ENCODE results near the gene GLCCI1. TPM values are rescaled to one million over a fixed set of nuclear protein-coding genes. Genes with fewer than 3 reads are reported as not detected.
A peak's percentile ranks its signal among the peaks of the same experiment; 100 is the strongest.
"Not testable (repeated sequence)": the region's sequence is repeated elsewhere in the genome, so short reads cannot be mapped to it uniquely, and the experiment has no call there.

The GLCCI1 gene
- total RNA-seq, 1 donor from 2014 or later: 4.4 TPM

DNA sequence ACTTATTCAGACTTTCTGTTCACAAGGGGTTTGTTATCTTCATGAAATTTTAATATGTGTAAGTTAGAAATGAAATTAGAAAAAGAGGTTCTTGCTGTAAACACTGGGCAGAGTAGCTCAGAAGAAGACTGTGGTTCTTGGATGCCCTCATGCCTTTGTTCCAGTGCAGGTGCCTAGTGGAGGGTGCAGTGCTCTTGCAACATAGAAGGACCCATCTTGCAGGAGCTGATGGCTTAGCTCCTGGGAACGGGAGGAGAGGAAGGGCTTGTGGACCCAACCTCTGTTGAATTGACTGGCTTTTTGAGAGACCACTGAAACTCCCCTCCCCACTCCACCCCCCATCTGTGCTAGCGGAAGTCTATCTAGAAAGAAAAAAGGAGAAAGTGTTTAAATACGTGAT, 116.8 kb downstream of the GLCCI1 start:
- DNase-seq (ENCODE audit: low spot score) (no peak), ATAC-seq (no peak)

DNA sequence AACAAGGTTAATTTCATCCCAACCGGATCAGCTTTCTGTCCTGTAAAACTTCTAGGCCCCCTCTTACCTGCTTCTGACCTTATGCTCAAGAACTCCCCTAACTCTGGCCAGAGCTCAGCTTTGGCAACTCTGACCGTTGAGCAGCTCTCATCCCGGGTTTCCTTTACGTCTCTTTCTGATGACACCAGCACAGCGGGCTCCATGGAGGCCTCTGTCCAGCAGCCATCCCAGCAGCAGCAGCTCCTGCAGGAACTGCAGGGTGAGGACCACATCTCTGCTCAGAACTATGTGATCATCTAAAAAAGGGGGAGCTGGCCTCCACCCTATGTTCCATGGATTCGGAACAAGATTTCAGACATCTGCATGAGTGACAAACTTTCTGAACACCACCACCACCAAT, 117.6 kb downstream of the GLCCI1 start:
- ATAC-seq (no peak), DNase-seq (ENCODE audit: low spot score) (no peak)

DNA sequence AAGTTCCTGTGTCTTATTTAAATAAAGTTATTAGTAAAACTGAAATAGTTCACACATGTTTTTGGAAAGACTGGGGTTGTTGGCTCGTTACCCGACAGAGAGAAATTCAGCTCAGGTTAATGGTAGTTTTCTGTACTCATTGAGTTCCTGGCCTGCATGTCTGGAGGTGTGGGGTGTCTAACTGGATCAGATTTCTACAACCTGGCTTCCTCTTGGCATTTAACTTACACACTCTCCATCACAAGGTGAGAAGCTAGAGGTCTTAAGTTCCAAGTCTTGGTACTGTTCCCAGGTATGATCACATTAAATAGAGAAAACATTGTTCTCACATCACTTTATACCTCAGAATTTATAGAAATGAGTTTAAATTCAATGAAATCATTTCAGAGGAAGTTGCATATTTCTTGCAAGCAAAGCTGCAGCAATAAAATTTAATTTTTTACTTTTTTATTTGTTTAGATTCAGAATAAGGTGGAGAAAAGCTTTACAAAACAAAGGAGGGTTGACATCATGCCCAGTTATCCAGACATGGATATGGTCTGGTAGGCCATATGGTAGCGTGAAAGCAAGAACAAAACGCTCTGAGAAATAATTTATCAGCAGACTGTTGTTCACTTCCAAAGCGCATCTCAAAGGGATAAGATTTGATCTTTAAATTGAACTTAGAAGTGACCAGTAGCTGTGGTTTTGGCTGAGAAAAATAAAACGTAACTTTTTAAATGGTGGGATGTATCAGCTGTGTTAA, 120.6 kb downstream of the GLCCI1 start:
- DNase-seq (ENCODE audit: low spot score): no peak
- no peak for ATAC-seq

DNA sequence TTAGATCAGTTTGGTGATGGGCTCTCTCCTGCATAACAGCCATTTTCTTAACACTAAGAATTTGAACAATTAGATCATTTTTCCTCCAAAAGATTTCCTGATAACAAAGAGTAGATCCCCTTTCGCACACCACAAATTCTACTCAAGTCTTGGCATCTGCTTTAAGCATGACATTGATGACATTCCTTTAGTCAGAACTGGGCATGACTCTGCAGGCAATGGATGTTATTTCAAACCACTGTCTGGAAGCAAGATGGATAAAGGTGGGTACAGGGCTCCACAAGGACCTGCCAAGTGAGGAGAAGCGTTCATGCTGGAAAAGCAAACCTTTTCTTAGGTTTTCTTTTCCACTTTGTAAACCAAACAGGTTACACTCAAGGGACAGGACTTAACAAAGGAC, 123.5 kb downstream of the GLCCI1 start:
- ATAC-seq (no peak), DNase-seq (ENCODE audit: low spot score) (no peak)

DNA sequence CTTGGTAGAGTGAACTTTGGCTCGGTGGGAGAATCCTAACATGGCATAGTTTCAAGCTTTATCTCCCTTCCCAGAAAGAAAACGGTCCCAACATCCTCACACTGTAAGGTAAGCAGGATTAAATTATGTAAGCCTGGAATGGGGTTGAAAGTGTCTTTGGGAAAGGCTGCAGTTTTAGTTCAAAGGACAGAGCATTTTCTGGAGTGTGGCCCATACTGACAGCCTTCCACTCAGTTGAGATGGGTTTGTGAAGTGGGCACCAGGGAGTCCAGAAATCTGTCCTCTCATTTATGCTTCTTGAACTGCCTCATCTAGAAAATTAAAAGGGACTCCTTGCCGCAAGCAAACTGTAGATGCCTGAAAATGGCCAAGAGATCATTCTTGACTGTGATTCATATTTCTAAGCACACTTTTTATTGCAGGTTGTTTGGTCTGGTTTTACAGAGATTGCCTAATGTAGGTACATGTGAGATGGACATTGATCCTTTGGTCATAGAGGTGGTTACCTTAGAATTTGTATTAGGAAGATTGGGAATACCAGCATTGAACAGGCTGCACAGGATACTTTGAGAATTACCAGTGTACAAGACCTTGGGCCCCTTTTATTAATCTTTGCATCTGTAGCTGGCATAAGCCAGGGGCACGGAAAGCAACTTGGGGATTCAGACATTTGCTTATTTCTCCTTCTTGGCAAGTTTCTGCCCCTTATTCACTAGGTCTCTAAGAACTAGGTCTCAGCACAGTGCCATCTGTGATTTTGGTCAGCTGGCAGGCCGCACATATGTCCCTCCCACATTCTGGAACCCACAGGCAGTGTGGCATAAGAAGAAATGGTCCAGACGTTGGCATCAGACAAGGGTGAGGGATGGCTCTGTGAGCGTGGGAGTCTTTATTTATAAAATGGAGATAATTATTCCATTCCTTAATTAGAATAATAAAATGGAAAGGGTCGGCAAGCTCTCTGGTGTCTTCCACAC, 125.9 kb downstream of the GLCCI1 start:
- ATAC-seq (peak; percentile 94), DNase-seq (ENCODE audit: low spot score) (peak; percentile 63)

DNA sequence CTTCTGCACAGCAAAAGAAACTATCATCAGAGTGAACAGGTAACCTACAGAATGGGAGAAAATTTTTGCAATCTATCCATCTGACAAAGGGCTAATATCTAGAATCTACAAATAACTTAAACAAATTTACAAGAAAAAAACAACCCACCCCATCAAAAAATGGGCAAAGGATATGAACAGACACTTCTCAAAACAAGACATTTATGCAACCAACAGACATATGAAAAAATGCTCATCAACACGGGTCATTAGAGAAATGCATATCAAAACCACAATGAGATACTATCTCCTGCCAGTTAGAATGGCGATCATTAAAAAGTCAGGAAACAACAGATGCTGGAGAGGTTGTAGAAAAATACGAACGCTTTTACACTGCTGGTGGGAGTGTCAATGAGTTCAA, 132.7 kb downstream of the GLCCI1 start:
- DNase-seq (ENCODE audit: low spot score); ATAC-seq: not testable (repeated sequence)

DNA sequence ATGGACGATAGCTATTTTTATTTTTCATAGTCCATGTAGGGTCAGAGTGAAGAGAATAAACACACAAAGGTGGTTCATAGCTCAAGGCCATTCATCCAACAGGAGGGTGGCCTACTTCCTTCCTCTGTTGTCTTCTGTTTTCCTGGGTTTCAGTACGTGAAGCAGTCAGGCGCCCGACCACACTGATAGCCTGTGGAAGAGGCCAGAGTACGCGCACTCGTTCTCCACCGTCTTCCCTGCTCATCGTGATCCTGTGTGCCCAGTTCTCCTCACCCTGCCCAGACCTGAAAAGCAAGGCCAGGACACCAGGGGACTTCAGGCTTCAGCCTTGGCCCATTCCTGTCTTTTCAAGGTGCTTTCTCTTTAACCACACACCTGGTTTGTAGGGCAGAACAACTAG, 134.7 kb downstream of the GLCCI1 start:
- DNase-seq (ENCODE audit: low spot score) (no peak), ATAC-seq (no peak)

DNA sequence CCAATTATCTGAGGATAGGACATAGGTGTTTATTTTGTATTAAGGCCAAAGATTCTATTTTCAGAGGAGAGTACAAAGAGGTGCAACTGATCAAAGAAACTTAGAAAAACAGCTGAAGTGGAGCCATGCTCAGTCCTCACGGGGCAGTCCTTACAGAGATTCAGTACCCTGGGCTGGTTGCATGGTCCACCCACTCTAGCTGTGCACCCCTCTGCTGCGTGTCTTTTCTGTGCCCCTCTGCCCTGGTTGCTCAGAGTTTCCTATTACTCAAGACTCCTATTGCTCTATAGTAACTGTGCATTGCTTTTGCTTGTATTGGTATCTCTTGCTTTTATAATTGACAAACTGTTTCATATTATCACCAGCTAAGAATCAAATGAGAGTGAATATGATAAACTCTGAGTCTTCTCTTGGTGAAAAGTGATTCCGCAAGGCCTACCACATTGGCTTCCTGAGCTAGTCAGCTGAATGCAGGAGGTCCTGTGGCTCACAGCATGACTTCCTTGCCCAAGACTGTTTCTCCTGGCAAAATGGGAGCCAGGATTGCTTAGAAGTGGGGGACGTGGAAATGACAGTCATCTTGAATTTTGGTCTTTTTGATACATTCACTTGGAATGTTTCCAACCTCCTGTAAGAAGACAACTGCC, 137.0 kb downstream of the GLCCI1 start:
- no peak for DNase-seq (ENCODE audit: low spot score)
- no peak for ATAC-seq

DNA sequence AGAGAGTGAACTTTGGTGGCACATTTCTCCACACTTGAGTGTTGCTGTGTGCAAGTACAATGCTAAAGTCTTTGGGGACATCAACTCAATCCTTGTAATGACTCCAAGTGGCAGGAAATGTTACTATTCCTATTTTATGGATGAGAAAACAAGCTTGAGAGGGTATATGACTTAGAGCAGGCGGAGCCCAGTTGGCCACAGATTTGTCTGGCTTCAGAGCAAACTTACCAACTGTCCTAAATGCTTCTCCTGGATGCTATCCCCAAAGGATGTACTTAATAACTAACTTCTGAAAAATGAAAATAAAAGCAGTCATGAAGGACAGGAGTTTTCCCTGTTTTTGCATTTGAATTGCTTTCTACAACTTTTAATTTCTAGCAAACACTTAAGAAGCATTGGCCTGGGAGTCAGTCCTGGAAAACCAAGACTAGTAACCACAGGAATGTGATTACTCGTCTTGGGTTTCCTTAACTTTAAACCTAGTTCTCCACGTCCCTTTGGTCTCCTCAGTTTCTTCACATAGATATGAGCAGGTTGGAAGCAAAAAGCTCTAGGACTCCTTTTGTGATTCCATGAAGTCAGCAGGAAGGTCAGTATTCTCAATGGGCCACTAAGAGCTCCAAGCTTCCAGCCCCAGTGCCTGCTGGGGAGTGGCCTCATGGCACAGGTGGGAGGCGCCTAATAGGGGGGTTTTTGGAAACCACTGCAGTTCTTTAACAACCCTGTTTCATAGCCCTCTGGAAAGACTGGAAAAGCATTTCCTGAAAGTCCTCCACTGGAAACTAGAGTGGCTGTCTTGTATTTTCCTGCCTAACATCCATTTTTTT, 140.8 kb downstream of the GLCCI1 start:
- DNase-seq (ENCODE audit: low spot score) (no peak), ATAC-seq (no peak)

DNA sequence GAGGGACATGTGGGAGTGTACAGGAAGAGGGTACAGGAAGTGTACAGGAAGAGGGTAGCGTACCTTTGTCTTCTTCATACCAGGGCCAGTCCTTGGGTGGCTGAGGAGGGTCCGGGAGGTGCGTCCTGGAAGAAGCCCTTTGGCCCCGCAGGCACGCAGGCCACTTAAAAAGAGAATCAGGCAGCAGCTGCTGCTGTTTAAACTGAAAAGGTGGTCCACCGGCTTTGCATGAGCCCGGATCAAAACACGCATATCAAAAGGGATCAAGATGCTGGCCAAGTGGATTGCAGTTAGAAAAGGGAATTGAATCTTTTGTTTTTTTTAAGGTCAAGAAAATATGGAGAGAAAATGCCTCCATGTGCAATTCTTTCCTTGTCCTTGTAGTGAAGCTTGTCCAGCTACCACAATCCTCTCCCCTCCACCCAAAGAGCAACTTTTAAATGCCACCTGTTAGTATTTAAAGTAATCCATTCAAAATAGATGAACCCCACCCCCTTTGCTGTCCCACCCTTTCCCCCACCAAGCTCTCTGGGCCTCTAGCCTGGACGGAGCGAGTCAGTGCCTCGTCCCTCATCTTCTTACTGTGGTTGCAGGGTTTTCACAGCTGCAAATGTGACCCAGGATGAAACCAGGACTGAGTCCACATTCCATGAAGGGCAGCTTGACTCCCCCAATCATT, 142.8 kb downstream of the GLCCI1 start:
- DNase-seq (ENCODE audit: low spot score) (no peak), ATAC-seq (no peak)

DNA sequence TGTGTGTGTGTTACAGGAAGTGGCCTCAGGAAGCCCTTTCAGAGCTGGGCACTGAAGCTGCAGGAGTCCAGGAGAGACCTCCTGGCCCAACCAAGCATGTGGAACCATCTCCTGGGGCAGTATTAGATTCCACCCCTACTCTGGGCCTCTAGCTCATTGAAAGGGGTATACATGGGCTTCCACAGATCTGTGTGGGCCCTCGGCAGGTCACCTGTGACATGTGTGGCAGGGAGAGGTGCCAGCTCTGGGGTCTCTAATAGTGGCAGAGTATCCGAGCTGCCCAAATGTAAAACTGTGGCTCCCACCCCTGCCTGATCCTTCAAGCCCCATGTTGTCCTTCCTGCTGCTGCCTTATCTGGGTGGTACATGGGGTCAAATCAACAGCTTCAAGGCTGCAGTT, 144.1 kb downstream of the GLCCI1 start:
- no peak for DNase-seq (ENCODE audit: low spot score)
- no peak for ATAC-seq

DNA sequence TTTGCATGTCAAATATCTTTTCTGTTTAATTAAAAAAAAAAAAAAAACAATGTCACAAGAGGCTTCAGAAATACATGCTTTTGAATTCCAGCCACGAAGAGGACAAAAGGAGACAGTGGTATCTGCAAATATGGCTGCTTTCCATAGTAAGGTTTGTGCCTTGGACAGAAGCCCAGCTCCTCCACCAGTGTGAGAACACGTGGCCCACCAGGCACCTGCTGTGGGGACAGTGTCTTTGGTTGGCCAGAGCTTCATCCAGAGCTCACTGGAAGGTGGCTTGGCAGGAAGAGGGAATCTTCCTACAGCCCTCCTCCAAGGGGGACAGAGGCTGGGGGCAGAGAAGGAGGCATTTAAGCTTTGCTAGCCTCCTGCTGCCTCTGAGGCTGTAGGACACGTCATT, 144.6 kb downstream of the GLCCI1 start:
- DNase-seq (ENCODE audit: low spot score) (no peak), ATAC-seq (no peak)

DNA sequence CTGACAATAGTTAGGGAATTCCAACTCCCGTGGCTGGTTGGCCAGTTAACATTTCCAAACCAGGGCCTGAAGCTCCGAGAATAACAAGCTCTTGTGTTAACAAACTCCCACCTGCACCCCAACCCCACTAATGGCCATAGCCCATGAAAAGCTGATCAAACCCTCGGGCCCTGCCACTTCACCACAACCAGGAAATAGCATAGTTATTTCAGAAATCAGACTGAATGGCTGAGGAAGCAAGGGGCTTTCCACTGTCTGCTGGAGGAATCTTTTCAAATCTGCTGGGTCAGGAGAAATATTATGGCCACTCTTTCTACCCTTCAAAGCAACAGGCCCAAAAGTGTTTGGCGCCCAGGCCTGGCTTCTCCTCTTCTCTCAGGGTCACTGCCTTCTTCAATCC, 145.6 kb downstream of the GLCCI1 start:
- DNase-seq (ENCODE audit: low spot score) (no peak), ATAC-seq (no peak)

DNA sequence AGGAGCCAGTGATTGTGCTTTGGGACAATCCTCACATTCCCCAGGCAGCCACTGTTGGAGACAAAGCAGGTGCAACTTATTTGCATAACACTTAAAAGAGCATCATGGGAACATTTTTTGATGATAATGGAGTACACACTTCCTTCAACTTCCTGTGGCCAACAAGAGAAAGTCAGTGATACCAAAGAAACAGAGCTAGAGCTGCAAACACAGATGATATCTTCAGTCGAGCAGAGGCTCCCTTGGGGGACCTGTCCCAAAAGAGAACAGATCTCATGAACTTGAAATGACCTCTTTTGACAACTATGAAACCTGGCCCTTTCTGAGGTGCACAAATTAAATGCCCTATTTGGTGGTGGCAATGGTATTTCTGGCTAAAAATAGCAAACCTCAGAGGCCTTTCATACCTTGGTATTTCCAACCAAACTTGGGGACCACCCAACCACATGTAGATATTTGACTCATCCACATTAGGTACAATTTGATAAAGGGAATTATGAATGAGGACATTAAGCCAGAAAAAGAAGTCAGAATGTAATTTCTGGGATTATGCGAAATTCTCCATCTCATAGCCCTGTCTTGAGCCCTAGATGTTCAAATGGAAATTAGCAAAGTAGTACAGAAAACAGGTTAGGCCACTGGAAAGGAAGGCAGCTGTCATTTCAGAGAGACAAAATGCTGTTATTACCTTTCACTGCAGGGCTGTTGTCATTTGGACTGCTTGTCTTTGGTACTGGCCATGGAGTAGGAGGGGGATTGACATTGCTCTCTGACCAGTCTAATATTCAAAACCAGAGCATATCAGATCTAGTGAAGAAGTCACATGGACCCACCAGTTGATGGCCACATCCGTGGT, 147.2 kb downstream of the GLCCI1 start:
- ATAC-seq: no peak
- no peak for DNase-seq (ENCODE audit: low spot score)

DNA sequence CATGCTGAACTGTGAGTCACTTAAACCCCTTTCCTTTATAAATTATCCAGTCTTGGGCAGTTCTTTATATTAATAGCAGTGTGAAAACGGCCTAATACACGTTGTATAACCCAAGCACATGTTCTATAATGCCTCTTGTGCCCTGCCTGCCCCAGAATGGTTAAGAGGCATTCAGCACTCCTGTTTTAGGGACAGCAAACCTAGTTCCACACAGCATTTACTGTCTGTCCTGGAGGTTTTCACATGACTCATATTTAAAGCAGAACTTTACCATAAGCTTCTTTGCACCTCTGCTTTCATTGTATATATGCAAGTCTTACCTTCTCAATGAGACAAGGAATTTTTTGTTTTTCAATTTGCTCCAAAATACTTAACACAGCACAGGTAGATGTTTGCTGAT, 148.6 kb downstream of the GLCCI1 start:
- ATAC-seq: no peak

DNA sequence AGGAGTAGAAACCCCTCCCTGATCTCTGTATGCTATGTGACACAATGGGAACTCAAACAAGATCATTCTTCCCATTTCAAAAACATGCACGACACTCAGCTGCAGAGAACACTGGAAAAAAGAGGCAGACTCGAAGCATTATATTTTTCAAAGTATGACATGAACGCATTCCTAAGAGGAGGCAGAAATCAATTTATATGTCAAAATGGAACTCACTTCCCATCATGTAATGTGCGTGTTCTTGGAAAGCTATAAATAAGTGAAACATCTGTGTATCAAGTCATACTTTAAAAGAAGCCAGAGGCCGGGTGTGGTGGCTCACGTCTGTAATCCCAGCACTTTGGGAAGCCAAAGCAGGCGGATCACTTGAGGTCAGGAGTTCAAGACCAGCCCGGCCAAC, 150.7 kb downstream of the GLCCI1 start:
- no peak for ATAC-seq
- no peak for DNase-seq (ENCODE audit: low spot score)

More for the DNA sequence above, 148.6 kb downstream of the GLCCI1 start:
- DNase-seq (ENCODE audit: low spot score): no peak

DNA sequence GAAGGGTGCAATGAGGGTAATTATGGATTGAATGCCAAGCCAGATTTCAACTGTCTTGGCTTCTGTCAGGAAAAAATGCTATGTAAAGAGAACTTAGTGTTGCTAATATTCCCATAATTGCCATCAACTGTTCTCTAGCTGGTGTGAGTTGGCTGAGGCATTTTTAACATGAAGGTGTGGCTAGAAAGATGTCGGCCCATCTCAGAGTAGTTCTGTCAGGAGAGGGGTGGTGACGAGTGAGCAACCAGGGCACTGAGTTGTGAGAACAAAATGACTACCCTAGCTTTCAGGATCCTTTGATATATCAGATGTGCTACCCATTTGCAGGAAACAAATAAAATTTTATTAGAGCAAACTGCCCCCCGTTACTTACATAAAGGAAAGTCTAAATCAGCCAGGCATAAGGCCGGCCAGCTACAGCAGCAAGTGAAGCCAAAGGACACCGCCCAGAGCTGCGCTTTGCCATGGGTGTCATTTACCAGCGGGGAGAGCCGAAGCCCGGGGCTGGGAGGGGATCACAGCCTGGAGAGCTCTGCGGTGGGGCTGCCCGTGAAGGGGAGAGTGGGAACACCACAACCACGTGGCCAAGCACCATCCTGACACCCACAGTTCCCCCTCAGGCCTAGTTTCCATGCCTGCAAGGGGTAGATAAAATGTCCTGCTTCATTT, 151.9 kb downstream of the GLCCI1 start:
- ATAC-seq (no peak), DNase-seq (ENCODE audit: low spot score) (no peak)

DNA sequence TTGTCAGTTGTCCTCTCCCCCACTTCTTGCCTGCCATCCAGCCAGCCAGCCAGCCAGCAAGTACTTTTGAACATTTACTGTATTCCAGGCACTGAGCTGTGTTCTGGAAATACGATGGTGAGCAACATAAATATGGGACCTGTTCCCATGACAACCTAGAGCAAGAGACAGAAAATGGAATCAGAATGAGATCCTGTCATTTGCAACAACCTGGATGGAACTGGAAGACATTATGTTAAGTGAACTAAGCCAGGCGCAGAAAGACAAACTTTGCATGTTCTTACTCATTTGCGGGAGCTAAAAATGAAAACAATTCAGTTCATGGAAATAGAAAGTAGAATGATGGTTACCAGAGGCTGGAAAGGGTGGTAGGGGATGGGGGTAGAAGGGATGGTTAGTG, 152.6 kb downstream of the GLCCI1 start:
- no peak for DNase-seq (ENCODE audit: low spot score)
- ATAC-seq: no peak

Data from left lobe of liver (tissue), 2 donors.